CD4-positive, alpha-beta T cell (primary cell): ENCODE results near the gene COPZ1. TPM values are rescaled to one million over a fixed set of nuclear protein-coding genes. Genes with fewer than 3 reads are reported as not detected.
A peak's percentile ranks its signal among the peaks of the same experiment; 100 is the strongest.

Experiments used
- ATAC-seq: fragments of 200-7000 bp; cut with Tn5 transposase; one replicate; pipeline ENCODE4 v1.10.0; 2022; ENCODE audit warnings: mild to moderate bottlenecking; ENCODE audit not compliant: poor library complexity
- CTCF ChIA-PET: fragments of 350-600 bp; sonication (Branson Sonifier 250); formaldehyde crosslinking; loops from one replicate; lab custom pipeline; 2021; ENCODE audit warnings: antibody characterized with exemption, inconsistent platforms; lab: Charles Lee
- POLR2A ChIA-PET: fragments of 350-600 bp; sonication (Branson Sonifier 250); formaldehyde crosslinking; loops from one replicate; lab custom pipeline; 2021; ENCODE audit warnings: antibody characterized with exemption, inconsistent platforms; lab: Charles Lee
- DNase-seq, 14 experiments: peaks; one replicate each; pipeline ENCODE4 v3.0.0-alpha.2; 2013 to 2020; ENCODE audit warnings: mixed read lengths in 2 of 14
- H3K27ac ChIP-seq, 2 donors: one replicate each; pipeline versions ENCODE4 v1.5.1 to v1.7.0; 2013; ENCODE audit warnings: low read length in 2 of 2, low read depth in 1 of 2, mild to moderate bottlenecking in 1 of 2
- H3K27me3 ChIP-seq, 2 experiments: 1 replicate in 1 of 2; 2 replicates in 1 of 2; pipeline versions ENCODE4 v1.6.1 to v1.7.0; 2013; ENCODE audit warnings: low read length in 2 of 2, control low read depth in 1 of 2, mild to moderate bottlenecking in 1 of 2, moderate library complexity in 1 of 2; ENCODE audit not compliant: insufficient read depth in 2 of 2, control insufficient read depth in 1 of 2
- H3K36me3 ChIP-seq: one replicate; pipeline ENCODE4 v1.6.1; 2013; ENCODE audit warnings: low read length, control low read depth; ENCODE audit not compliant: insufficient read depth
- H3K4me1 ChIP-seq: one replicate; pipeline ENCODE4 v1.6.1; 2013; ENCODE audit warnings: low read length, control low read depth; ENCODE audit not compliant: insufficient read depth
- H3K4me3 ChIP-seq: one replicate; pipeline ENCODE4 v1.5.1; 2013; ENCODE audit warnings: mild to moderate bottlenecking, low read length, moderate library complexity
- H3K9me3 ChIP-seq, 2 experiments: 1 replicate in 1 of 2; 2 replicates in 1 of 2; pipeline versions ENCODE4 v1.6.1 to v1.7.0; 2013; ENCODE audit warnings: low read length in 2 of 2, mild to moderate bottlenecking in 2 of 2, control low read depth in 1 of 2, moderate library complexity in 1 of 2; ENCODE audit not compliant: control insufficient read depth in 1 of 2, insufficient read depth in 1 of 2
- H3K27ac Mint-ChIP-seq: one replicate; pipeline ENCODE4 v1.8.0; 2020; ENCODE audit warnings: mixed read lengths
- H3K27me3 Mint-ChIP-seq: one replicate; pipeline ENCODE4 v1.8.0; 2021; ENCODE audit warnings: mixed read lengths
- H3K36me3 Mint-ChIP-seq: one replicate; pipeline ENCODE4 v1.8.0; 2021; ENCODE audit warnings: low read depth, mixed read lengths
- H3K4me1 Mint-ChIP-seq: one replicate; pipeline ENCODE4 v1.8.0; 2021; ENCODE audit warnings: low read depth, mixed read lengths
- H3K4me3 Mint-ChIP-seq: one replicate; pipeline ENCODE4 v1.8.0; 2020; ENCODE audit warnings: mild to moderate bottlenecking, mixed read lengths
- H3K9me3 Mint-ChIP-seq: one replicate; pipeline ENCODE4 v1.8.0; 2020; ENCODE audit warnings: mixed read lengths
- CTCF ChIP-seq: fragments of 200-600 bp; IDR thresholded peaks from one replicate; pipeline ENCODE4 v1.8.0; 2022; ENCODE audit warnings: antibody characterized with exemption, mild to moderate bottlenecking
- intact Hi-C, 2 experiments: fragments of 100-400 bp; cut with DNase I in 1 of 2; cut with micrococcal nuclease in 1 of 2; formaldehyde crosslinking; loops; one replicate each; pipeline versions ENCODE4 v1.15.1 to v1.9.0; 2023 to 2025; cut with DNase I, micrococcal nuclease
- total RNA-seq, 174 experiments: library from RNA in 2 of 174; stranded (reverse) in 2 of 174; gene quantifications; one replicate each; pipeline ENCODE4 v1.2.3 and lab custom pipeline; 2021 to 2026

COPZ1 gene
- total RNA-seq, 2 experiments from 2014 or later: 31.2 to 33.9 TPM

DNA sequence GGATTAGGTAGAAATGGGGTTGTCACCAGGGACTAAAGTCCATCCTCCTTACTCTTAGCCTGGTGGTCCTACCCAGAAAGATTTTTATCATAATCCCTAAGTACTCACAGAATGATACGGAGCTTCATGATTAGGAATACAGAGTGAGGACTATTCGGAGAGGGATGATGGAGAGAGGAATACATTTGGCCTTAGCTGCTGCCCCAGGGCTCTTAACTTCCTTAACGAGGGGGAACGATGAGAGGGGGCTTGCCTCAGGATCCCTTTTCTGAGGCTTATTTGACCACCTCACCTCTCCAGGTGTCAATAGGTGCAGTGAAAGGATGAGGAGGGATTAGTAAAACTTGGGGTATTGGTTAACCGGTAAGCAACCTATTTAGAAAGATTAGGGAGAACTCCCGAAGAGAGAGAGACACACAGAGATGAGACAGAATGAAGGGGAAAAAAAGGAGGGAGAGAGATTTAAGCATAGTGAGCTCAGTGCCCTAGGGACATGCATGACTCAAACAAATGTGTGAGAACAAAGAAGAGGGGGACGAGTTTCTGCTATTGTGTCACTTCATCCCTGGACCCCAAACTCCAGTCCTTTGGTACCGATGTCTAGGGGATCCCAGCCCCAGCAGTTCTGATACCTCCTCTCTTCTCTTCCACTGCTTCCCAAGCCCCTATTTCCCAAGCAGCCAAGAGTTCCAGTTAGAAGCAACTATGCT lies 25.3 kb upstream of the COPZ1 start:
- no peak overlapping the region for H3K27ac Mint-ChIP-seq
- H3K4me1 Mint-ChIP-seq: peaks cover 26% of the 10 kb centered on the region
- peaks cover 0 to 12% of the 10 kb centered on the region in 2 experiments for H3K9me3 ChIP-seq
- no peak for TF ChIP-seq CTCF
- no peaks in the 10 kb centered on the region for H3K36me3 ChIP-seq
- ATAC-seq (no peak), DNase-seq (no peak)
- H3K9me3 Mint-ChIP-seq: no peaks in the 10 kb centered on the region
- H3K4me3 ChIP-seq: peak overlapping the region; percentile 27
- ChIA-PET CTCF (interaction anchor here (1.8 kb wide), 1 partner anchor 69 kb away, joined by 5 read pairs; no protein-coding TSS in a partner anchor), POLR2A (interaction anchor here (0.7 to 1.4 kb wide), 6 partner anchors 13 to 198 kb away, joined by 3 to 5 read pairs (median 3); partner anchors contain the start of genes HNRNPA1 and NCKAP1L)
- H3K36me3 Mint-ChIP-seq: no peaks in the 10 kb centered on the region
- H3K4me1 ChIP-seq: peaks cover 35% of the 10 kb centered on the region
- H3K27ac ChIP-seq: no peak overlapping the region
- H3K27me3 Mint-ChIP-seq: peaks cover 60% of the 10 kb centered on the region
- H3K4me3 Mint-ChIP-seq: no peak overlapping the region
- intact Hi-C loops: no loop called here
- H3K27me3 ChIP-seq: peaks cover 27 to 38% of the 10 kb centered on the region in 2 experiments

GRCh38 chr12:54300225-54300731 lies 24.7 kb upstream of the COPZ1 start:
- no peak for ATAC-seq
- intact Hi-C loops: no loop called here
- H3K4me3 Mint-ChIP-seq: no peak overlapping the region
- no peaks in the 10 kb centered on the region for H3K36me3 Mint-ChIP-seq
- H3K27me3 Mint-ChIP-seq: peaks cover 61% of the 10 kb centered on the region
- Histone ChIP-seq H3K36me3 (no peaks in the 10 kb centered on the region), H3K9me3 (peaks cover 0 to 12% of the 10 kb centered on the region in 2 experiments), H3K4me3 (peak overlapping the region; percentile 27), H3K4me1 (peaks cover 35% of the 10 kb centered on the region), H3K27me3 (peaks cover 27 to 39% of the 10 kb centered on the region in 2 experiments), H3K27ac (no peak overlapping the region)
- no peak for DNase-seq
- H3K9me3 Mint-ChIP-seq: no peaks in the 10 kb centered on the region
- ChIA-PET POLR2A (interaction anchor here (0.7 to 1.4 kb wide), 5 partner anchors 14 to 197 kb away, joined by 3 to 5 read pairs (median 3); partner anchors contain the start of genes HNRNPA1 and NCKAP1L), CTCF (no interaction called here)
- TF ChIP-seq CTCF: no peak
- peaks cover 26% of the 10 kb centered on the region for H3K4me1 Mint-ChIP-seq
- no peak overlapping the region for H3K27ac Mint-ChIP-seq

DNA sequence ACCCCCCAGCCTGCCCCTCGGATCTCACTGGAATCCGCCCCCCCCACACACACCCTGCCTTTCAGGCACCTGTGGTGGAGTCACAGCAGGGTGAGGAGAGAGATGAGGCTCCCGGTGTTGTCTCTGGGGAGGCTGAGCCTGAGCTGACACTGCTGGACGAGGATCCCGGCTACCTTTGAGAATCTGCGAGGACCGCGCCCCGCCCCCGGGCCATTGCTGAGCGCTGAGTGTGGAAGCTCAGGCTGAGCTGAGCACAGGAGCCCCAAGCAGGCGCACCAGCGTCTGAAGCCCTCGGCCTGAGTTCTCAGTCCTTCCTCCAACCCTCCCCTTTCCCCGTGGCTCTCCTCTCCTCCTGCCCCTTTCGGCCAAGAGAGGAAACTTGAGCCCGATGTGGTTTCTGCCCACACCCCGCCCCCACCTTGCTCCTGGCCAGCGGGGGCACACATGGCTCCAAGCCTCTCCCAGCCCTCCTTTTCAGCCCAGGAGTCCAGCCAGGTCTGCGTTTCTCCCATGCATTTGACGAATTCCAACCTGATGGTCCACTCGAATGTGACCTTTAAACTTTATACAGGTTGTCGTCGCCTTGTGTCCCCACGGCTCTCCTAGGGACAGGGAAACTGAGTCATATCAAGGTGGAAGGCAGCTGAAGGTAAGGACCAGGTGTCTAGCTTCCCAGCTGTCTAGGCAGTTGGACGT lies 24.1 kb upstream of the COPZ1 start, which contains the start of gene NFE2:
Gene NFE2, minus strand, starts transcription at position 284 of the 696 bp plus-strand sequence. CDS start 5,767 bp downstream, outside the sequence.
- CTCF ChIA-PET: interaction anchor here (1.4 kb wide), 1 partner anchor 35 kb away, joined by 3 read pairs; no protein-coding TSS in a partner anchor
- Mint-ChIP-seq H3K27ac (no peak within 1 kb of the TSS), H3K4me3 (no peak within 1 kb of the TSS), H3K4me1 (peaks cover 26% of the 10 kb centered on the region), H3K27me3 (peaks cover 61% of the 10 kb centered on the region), H3K36me3 (no peaks in the 10 kb centered on the region), H3K9me3 (no peaks in the 10 kb centered on the region)
- Histone ChIP-seq H3K27ac (no peak within 1 kb of the TSS), H3K4me3 (peak within 1 kb of the TSS; percentile 27), H3K4me1 (peaks cover 35% of the 10 kb centered on the region), H3K36me3 (no peaks in the 10 kb centered on the region), H3K27me3 (peaks cover 27 to 39% of the 10 kb centered on the region in 2 experiments), H3K9me3 (peaks cover 0 to 12% of the 10 kb centered on the region in 2 experiments)
- no peak for TF ChIP-seq CTCF
- peak in 7 of 14 experiments; percentile 16 to 60 (median 39) for DNase-seq
- POLR2A ChIA-PET: interaction anchor here (0.9 to 1.4 kb wide), 3 partner anchors 9 to 59 kb away, joined by 3 to 5 read pairs (median 3); partner anchors contain the start of gene HNRNPA1
- intact Hi-C loops: no loop called here
- ATAC-seq: peak; percentile 59
